HEK293 (cell line): Measurements from ENCODE around the gene SHISAL1.

ENCODE experiments used
- ATF2 ChIP-seq: fragments of 450-650 bp; formaldehyde crosslinking; IDR thresholded peaks from 2 replicates; pipeline ENCODE4 v1.5.1; 2016; ENCODE audit warnings: missing biosample characterization, missing genetic modification characterization, low read depth
- CTCF ChIP-seq: fragments of 450-650 bp; formaldehyde crosslinking; IDR thresholded peaks from 2 replicates; pipeline ENCODE4 v1.5.1; 2016; ENCODE audit warnings: missing biosample characterization, missing genetic modification characterization
- KLF16 ChIP-seq: fragments of 450-650 bp; formaldehyde crosslinking; IDR thresholded peaks from 2 replicates; pipeline ENCODE4 v1.5.1; 2017; ENCODE audit warnings: missing biosample characterization, missing genetic modification characterization
- PATZ1 ChIP-seq: fragments of 450-650 bp; formaldehyde crosslinking; IDR thresholded peaks from 2 replicates; pipeline ENCODE4 v1.5.1; 2016; ENCODE audit warnings: missing biosample characterization, missing genetic modification characterization
- PRDM1 ChIP-seq: fragments of 450-650 bp; formaldehyde crosslinking; IDR thresholded peaks from 2 replicates; pipeline ENCODE4; 2016; ENCODE audit warnings: missing biosample characterization, missing genetic modification characterization
- YY1 ChIP-seq: fragments of 450-650 bp; formaldehyde crosslinking; IDR thresholded peaks from 2 replicates; pipeline ENCODE4 v1.5.1; 2018; ENCODE audit warnings: missing biosample characterization, missing genetic modification characterization
- ZBTB10 ChIP-seq: fragments of 450-650 bp; formaldehyde crosslinking; IDR thresholded peaks from 2 replicates; pipeline ENCODE4 v1.5.1; 2016; ENCODE audit warnings: missing biosample characterization, missing genetic modification characterization
- ZBTB49 ChIP-seq: fragments of 450-650 bp; formaldehyde crosslinking; IDR thresholded peaks from 2 replicates; pipeline ENCODE4 v1.5.1; 2016; ENCODE audit warnings: missing biosample characterization, missing genetic modification characterization, low read depth
- ZEB2 ChIP-seq: fragments of 450-650 bp; formaldehyde crosslinking; IDR thresholded peaks from 2 replicates; pipeline ENCODE4 v1.5.1; 2016; ENCODE audit warnings: missing biosample characterization, missing genetic modification characterization
- ZIC2 ChIP-seq: fragments of 450-650 bp; formaldehyde crosslinking; IDR thresholded peaks from 2 replicates; pipeline ENCODE4 v1.5.1; 2016; ENCODE audit warnings: missing biosample characterization, missing genetic modification characterization
- ZNF335 ChIP-seq: fragments of 450-650 bp; formaldehyde crosslinking; conservative IDR thresholded peaks from 2 replicates; pipeline ENCODE4 v1.5.1; 2016; ENCODE audit warnings: missing biosample characterization, missing genetic modification characterization
- ZNF501 ChIP-seq: fragments of 450-650 bp; formaldehyde crosslinking; IDR thresholded peaks from 2 replicates; pipeline ENCODE4 v1.5.1; 2016; ENCODE audit warnings: missing biosample characterization, missing genetic modification characterization
- ZNF513 ChIP-seq: fragments of 450-650 bp; IDR thresholded peaks from 2 replicates; pipeline ENCODE4 v1.5.1; 2018; ENCODE audit warnings: missing biosample characterization, missing genetic modification characterization
- ZNF785 ChIP-seq: fragments of 450-650 bp; formaldehyde crosslinking; IDR thresholded peaks from 2 replicates; pipeline ENCODE4 v1.5.1; 2016; ENCODE audit warnings: missing biosample characterization, missing genetic modification characterization

GRCh38 chr22:44231233-44231632 is 81.5 kb downstream of the SHISAL1 start:
- no peak for TF ChIP-seq ZNF513
- TF ChIP-seq ZEB2: no peak
- TF ChIP-seq ZBTB10 (tag by site-specific recombination): no peak
- no peak for TF ChIP-seq CTCF
- no peak for TF ChIP-seq ZNF335 (tag by site-specific recombination)
- TF ChIP-seq KLF16 (tag by site-specific recombination): no peak
- no peak for TF ChIP-seq PATZ1 (tag by site-specific recombination)
- no peak for TF ChIP-seq ZNF785 (tag by site-specific recombination)
- no peak for TF ChIP-seq ZBTB49 (tag by site-specific recombination)
- TF ChIP-seq PRDM1 (tag by site-specific recombination): no peak
- TF ChIP-seq ZNF501 (tag by site-specific recombination): no peak
- TF ChIP-seq ZIC2 (tag by site-specific recombination): no peak
- no peak for TF ChIP-seq YY1
- no peak for TF ChIP-seq ATF2 (tag by site-specific recombination)
